IMR-90 (cell line): ENCODE data around the gene MPI. TPM values are rescaled to one million over a fixed set of nuclear protein-coding genes. Genes with fewer than 3 reads are reported as not detected.

Experiments
- ATAC-seq: fragments of 200-7000 bp; cut with Tn5 transposase; 2 replicates; pipeline ENCODE4 v1.9.1; 2020; ENCODE audit warnings: low read depth, mild to moderate bottlenecking, moderate library complexity
- BruUV-seq: library from RNA; stranded (reverse); fragments of 400-500 nt; replicated peaks from 2 replicates; lab custom pipeline; 2021; lab: Mats Ljungman, UMichigan
- CTCF ChIA-PET: fragments of 300-600 bp; formaldehyde crosslinking; extraction: SDS; loops from one replicate; lab custom pipeline; 2021; ENCODE audit warnings: antibody characterized with exemption; lab: Yijun Ruan, JAX
- POLR2A ChIA-PET: fragments of 300-600 bp; sonication (Branson Sonifier 250); formaldehyde crosslinking; loops from one replicate; lab custom pipeline; 2022; ENCODE audit warnings: antibody characterized with exemption; ENCODE audit not compliant: unreplicated experiment; lab: Charles Lee
- DNase-seq: peaks from one replicate; pipeline ENCODE4 v3.0.0; 2013
- H2AFZ ChIP-seq: replicated peaks from 2 replicates; pipeline ENCODE3; 2013; ENCODE audit warnings: low read length, mild to moderate bottlenecking; ENCODE audit not compliant: poor library complexity
- H2AK5ac ChIP-seq: 2 replicates; pipeline ENCODE4 v1.6.1; 2013; ENCODE audit warnings: low read depth, low read length, inconsistent platforms
- H2AK9ac ChIP-seq: replicated peaks from 2 replicates; pipeline ENCODE3; 2013; ENCODE audit warnings: mild to moderate bottlenecking, low read depth, low read length, moderate library complexity; ENCODE audit not compliant: poor library complexity
- H2BK120ac ChIP-seq: 2 replicates; pipeline ENCODE4 v1.6.1; 2013; ENCODE audit warnings: low read depth, low read length, inconsistent platforms
- H2BK15ac ChIP-seq: 3 replicates; pipeline ENCODE4 v1.6.1; 2013; ENCODE audit warnings: low read depth, low read length, inconsistent platforms
- H2BK20ac ChIP-seq: 2 replicates; pipeline ENCODE4 v1.6.1; 2013; ENCODE audit warnings: low read depth, mild to moderate bottlenecking, inconsistent platforms, low read length, moderate library complexity
- H2BK5ac ChIP-seq: 2 replicates; pipeline ENCODE4 v1.6.1; 2013; ENCODE audit warnings: mild to moderate bottlenecking, low read depth, low read length, inconsistent platforms; ENCODE audit not compliant: poor library complexity, severe bottlenecking
- H3K14ac ChIP-seq: replicated peaks from 2 replicates; pipeline ENCODE4 v1.6.1; 2013; ENCODE audit warnings: low read depth, low read length, inconsistent platforms
- H3K18ac ChIP-seq: 2 replicates; pipeline ENCODE4 v1.6.1; 2013; ENCODE audit warnings: low read depth, low read length, control low read depth
- H3K23ac ChIP-seq: 2 replicates; pipeline ENCODE4 v1.6.1; 2013; ENCODE audit warnings: low read depth, low read length, inconsistent platforms
- H3K27ac ChIP-seq: 2 replicates; pipeline ENCODE4 v1.5.1; 2013; ENCODE audit warnings: mild to moderate bottlenecking, control low read depth, low read length; ENCODE audit not compliant: insufficient read depth
- H3K27me3 ChIP-seq: 2 replicates; pipeline ENCODE4 v1.6.1; 2013; ENCODE audit warnings: low read length; ENCODE audit not compliant: control insufficient read depth, insufficient read depth
- H3K36me3 ChIP-seq: 2 replicates; pipeline ENCODE4 v1.6.1; 2013; ENCODE audit warnings: low read length, mixed read lengths; ENCODE audit not compliant: control insufficient read depth, insufficient read depth
- H3K4ac ChIP-seq: 2 replicates; pipeline ENCODE4 v1.6.1; 2013; ENCODE audit warnings: low read depth, low read length, inconsistent platforms
- H3K4me1 ChIP-seq: 2 replicates; pipeline ENCODE4 v1.6.1; 2013; ENCODE audit warnings: low read length, mixed read lengths; ENCODE audit not compliant: control insufficient read depth, insufficient read depth
- H3K4me2 ChIP-seq: 2 replicates; pipeline ENCODE4 v1.6.1; 2013; ENCODE audit warnings: low read depth, mild to moderate bottlenecking, control low read depth, low read length, moderate library complexity
- H3K4me3 ChIP-seq: 2 replicates; pipeline ENCODE4 v1.5.1; 2013; ENCODE audit warnings: low read depth, mild to moderate bottlenecking, control low read depth, low read length, moderate library complexity; ENCODE audit not compliant: insufficient read depth
- H3K56ac ChIP-seq: 2 replicates; pipeline ENCODE4 v1.6.1; 2013; ENCODE audit warnings: low read length, inconsistent platforms; ENCODE audit not compliant: insufficient read depth; ENCODE audit errors: extremely low read depth
- H3K79me1 ChIP-seq, 2 experiments: 2 replicates each; pipeline ENCODE4 v1.6.1; 2013; ENCODE audit warnings: low read length in 2 of 2, inconsistent platforms in 1 of 2, low read depth in 1 of 2
- H3K9ac ChIP-seq: 2 replicates; pipeline ENCODE4 v1.6.1; 2013; ENCODE audit warnings: low read depth, low read length, control low read depth
- H3K9me1 ChIP-seq: 2 replicates; pipeline ENCODE4 v1.6.1; 2013; ENCODE audit warnings: low read length, inconsistent platforms; ENCODE audit not compliant: insufficient read depth
- H3K9me3 ChIP-seq: 2 replicates; pipeline ENCODE4 v1.6.1; 2013; ENCODE audit warnings: low read length; ENCODE audit not compliant: control insufficient read depth, insufficient read depth
- H4K20me1 ChIP-seq: 2 replicates; pipeline ENCODE4 v1.6.1; 2013; ENCODE audit warnings: low read length, inconsistent platforms; ENCODE audit not compliant: insufficient read depth
- H4K5ac ChIP-seq: 2 replicates; pipeline ENCODE4 v1.6.1; 2013; ENCODE audit warnings: mild to moderate bottlenecking, low read depth, low read length, control low read depth
- H4K8ac ChIP-seq, 2 experiments: 2 replicates each; pipeline ENCODE4 v1.6.1; 2013; ENCODE audit warnings: low read depth in 2 of 2, low read length in 2 of 2, control low read depth in 1 of 2, inconsistent platforms in 1 of 2
- H4K91ac ChIP-seq: 2 replicates; pipeline ENCODE4 v1.6.1; 2013; ENCODE audit warnings: low read depth, low read length, inconsistent platforms; ENCODE audit not compliant: insufficient read depth
- BHLHE40 ChIP-seq: fragments of 150-350 bp; IDR thresholded peaks from 2 replicates; pipeline ENCODE4 v1.6.1; 2016; ENCODE audit warnings: mild to moderate bottlenecking, low read depth, low read length
- CEBPB ChIP-seq: IDR thresholded peaks from 2 replicates; pipeline ENCODE4 v1.6.1; 2012; ENCODE audit warnings: low read depth, low read length, improper control_type of control experiment
- CHD1 ChIP-seq: IDR thresholded peaks from 2 replicates; pipeline ENCODE4 v1.6.1; 2012; ENCODE audit warnings: low read depth, low read length, improper control_type of control experiment
- CTCF ChIP-seq: conservative IDR thresholded peaks from 2 replicates; pipeline ENCODE4 v1.5.1; 2012; ENCODE audit warnings: mild to moderate bottlenecking, low read depth, low read length, improper control_type of control experiment
- FOS ChIP-seq: fragments of 150-350 bp; IDR thresholded peaks from 2 replicates; pipeline ENCODE4 v1.6.1; 2016; ENCODE audit warnings: low read depth, low read length
- MAFK ChIP-seq: IDR thresholded peaks from 2 replicates; pipeline ENCODE4 v1.6.1; 2012; ENCODE audit warnings: low read depth, low read length, improper control_type of control experiment
- MAZ ChIP-seq: IDR thresholded peaks from 2 replicates; pipeline ENCODE4 v1.6.1; 2012; ENCODE audit warnings: low read depth, mild to moderate bottlenecking, low read length, improper control_type of control experiment, moderate library complexity, borderline replicate concordance
- MXI1 ChIP-seq: IDR thresholded peaks from 2 replicates; pipeline ENCODE4 v1.6.1; 2012; ENCODE audit warnings: low read depth, mild to moderate bottlenecking, low read length, moderate library complexity, borderline replicate concordance
- NFE2L2 ChIP-seq: fragments of 150-350 bp; IDR thresholded peaks from 2 replicates; pipeline ENCODE4 v1.6.1; 2016; ENCODE audit warnings: low read depth, mild to moderate bottlenecking, low read length
- POLR2A ChIP-seq: IDR thresholded peaks from 2 replicates; pipeline ENCODE4 v1.6.1; 2012; ENCODE audit warnings: mild to moderate bottlenecking, low read depth, low read length
- RAD21 ChIP-seq: IDR thresholded peaks from 2 replicates; pipeline ENCODE4 v1.6.1; 2012; ENCODE audit warnings: low read length, improper control_type of control experiment
- RCOR1 ChIP-seq: IDR thresholded peaks from 2 replicates; pipeline ENCODE4 v1.6.1; 2012; ENCODE audit warnings: mild to moderate bottlenecking, low read length, improper control_type of control experiment; ENCODE audit not compliant: insufficient replicate concordance
- RFX5 ChIP-seq: IDR thresholded peaks from 2 replicates; pipeline ENCODE4 v1.8.0; 2012; ENCODE audit warnings: low read depth, mild to moderate bottlenecking, low read length, moderate library complexity
- SMC3 ChIP-seq: fragments of 150-350 bp; IDR thresholded peaks from 2 replicates; pipeline ENCODE4 v1.6.1; 2016; ENCODE audit warnings: low read depth, mild to moderate bottlenecking, antibody characterized with exemption, low read length, moderate library complexity
- USF2 ChIP-seq: fragments of 150-350 bp; IDR thresholded peaks from 2 replicates; pipeline ENCODE4 v1.6.1; 2017; ENCODE audit warnings: mild to moderate bottlenecking, antibody characterized with exemption, low read length, low read depth
- WGBS, 2 experiments: methylation state at CpG; one replicate each; pipeline versions ENCODE4 v1.1.5 to v1.1.7; 2013; ENCODE audit warnings: missing lambda C conversion rate in 2 of 2; ENCODE audit not compliant: insufficient read length in 1 of 2; ENCODE audit errors: extremely low coverage in 2 of 2; 5-methylcytosine and 5-hydroxymethylcytosine counted together
- dilution Hi-C: fragments of 300-500 bp; cut with HindIII; formaldehyde crosslinking; loops from one replicate; pipeline ENCODE4 v1.14.3; 2018; ENCODE audit warnings: low sequenced_read_pairs; ENCODE audit not compliant: unreplicated experiment
- in situ Hi-C: fragments of 300-500 bp; cut with MboI; formaldehyde crosslinking; loops from 3 replicates; pipeline ENCODE4 v1.14.3; 2019; ENCODE audit warnings: low sequenced_read_pairs, inconsistent platforms, mixed read lengths
- intact Hi-C: fragments of 100-400 bp; cut with micrococcal nuclease; formaldehyde crosslinking; loops from 2 replicates; pipeline ENCODE4 v1.10.0; 2022
- polyA plus RNA-seq, 3 experiments: library from polyadenylated mRNA; depleted of rRNA; stranded (reverse); fragments of >200 nt; gene quantifications; 2 replicates each; pipeline ENCODE4 v1.2.3, GENCODE V29; 2012; ENCODE audit warnings: low replicate concordance in 1 of 3
- total RNA-seq: library from RNA; depleted of rRNA; stranded (reverse); fragments of >200 nt; gene quantifications from 2 replicates; pipeline ENCODE4 v1.2.3, GENCODE V29; 2012
- TF ChIP-seq, protein P1 (sequence below): fragments of 150-350 bp; IDR thresholded peaks from 2 replicates; pipeline ENCODE4 v1.6.1; 2016; ENCODE audit warnings: low read depth, mild to moderate bottlenecking, low read length, moderate library complexity, borderline replicate concordance

Gene MPI
- total and polyA plus RNA-seq, 2 of the 4 experiments (the other 2 are of a cell fraction), result 80.1 to 91.8 TPM

DNA sequence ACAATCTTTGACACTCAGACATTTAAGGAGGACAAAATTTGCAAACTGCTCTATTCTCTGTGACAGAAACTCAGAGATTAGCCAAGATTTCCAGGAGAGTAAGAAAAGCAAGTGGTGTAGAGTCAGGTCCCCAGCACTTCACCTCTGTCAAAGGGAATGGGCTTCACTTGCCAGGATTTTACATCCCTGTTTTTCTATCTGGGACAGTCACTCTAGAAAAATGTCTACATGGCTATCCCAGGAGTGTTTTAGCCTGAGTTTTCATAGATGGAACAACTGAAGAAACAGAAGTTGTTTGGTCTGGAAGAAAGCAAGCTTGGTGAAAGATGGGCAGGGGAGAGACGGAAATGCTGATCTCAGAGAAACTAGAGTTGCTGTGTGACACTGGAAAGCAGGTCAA, 13.8 kb downstream of the MPI start:
- H2BK120ac ChIP-seq, result no peak overlapping the region
- peaks cover 13% of the 10 kb centered on the region for H4K20me1 ChIP-seq
- BruUV-seq, result no TSS peak
- peaks cover 34 to 71% of the 10 kb centered on the region in 2 experiments for H3K79me1 ChIP-seq
- peaks cover 4% of the 10 kb centered on the region for H3K9me1 ChIP-seq
- no CpG with 5 or more reads among the region's 1 CpG for WGBS, 2 experiments
- intact Hi-C loops, result loop anchor here (1.0 kb wide), 1 partner anchor 13 kb away; the partner anchor contains the start of gene MPI
- no peak overlapping the region; the same call in 1 of the 2 replicates for H3K23ac ChIP-seq
- H4K91ac ChIP-seq, result no peak overlapping the region
- DNase-seq, result peak; percentile 37
- no peak overlapping the region for H3K9ac ChIP-seq
- H3K14ac ChIP-seq, result no peak overlapping the region
- CTCF ChIA-PET, result no interaction called here
- no peaks in the 10 kb centered on the region for H3K27me3 ChIP-seq
- H3K4me2 ChIP-seq, result no peak overlapping the region
- H2BK20ac ChIP-seq, result no peak overlapping the region
- no peak overlapping the region for H4K5ac ChIP-seq
- H2AK5ac ChIP-seq, result no peak overlapping the region
- H3K4me1 ChIP-seq, result peaks cover 13% of the 10 kb centered on the region
- H3K18ac ChIP-seq, result no peak overlapping the region
- H3K4me3 ChIP-seq, result no peak overlapping the region
- no peak overlapping the region for H2AFZ ChIP-seq
- no peak for ATAC-seq
- H3K56ac ChIP-seq, result no peak overlapping the region
- POLR2A ChIA-PET, result no interaction called here
- H2AK9ac ChIP-seq, result peak overlapping the region; percentile 23
- TF ChIP-seq RAD21 (no peak), CEBPB (no peak), FOS (no peak), POLR2A (no peak), CHD1 (no peak), MXI1 (no peak), MAZ (no peak), RFX5 (no peak), USF2 (no peak), RCOR1 (no peak), BHLHE40 (no peak), SMC3 (no peak), NFE2L2 (no peak), MAFK (no peak), CTCF (no peak)
- TF ChIP-seq, protein P1, sequence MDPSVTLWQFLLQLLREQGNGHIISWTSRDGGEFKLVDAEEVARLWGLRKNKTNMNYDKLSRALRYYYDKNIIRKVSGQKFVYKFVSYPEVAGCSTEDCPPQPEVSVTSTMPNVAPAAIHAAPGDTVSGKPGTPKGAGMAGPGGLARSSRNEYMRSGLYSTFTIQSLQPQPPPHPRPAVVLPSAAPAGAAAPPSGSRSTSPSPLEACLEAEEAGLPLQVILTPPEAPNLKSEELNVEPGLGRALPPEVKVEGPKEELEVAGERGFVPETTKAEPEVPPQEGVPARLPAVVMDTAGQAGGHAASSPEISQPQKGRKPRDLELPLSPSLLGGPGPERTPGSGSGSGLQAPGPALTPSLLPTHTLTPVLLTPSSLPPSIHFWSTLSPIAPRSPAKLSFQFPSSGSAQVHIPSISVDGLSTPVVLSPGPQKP, result no peak
- no peak overlapping the region for H3K4ac ChIP-seq
- dilution Hi-C loops, result no loop called here
- peaks cover 38% of the 10 kb centered on the region for H3K36me3 ChIP-seq
- no peak overlapping the region for H3K27ac ChIP-seq
- no peak overlapping the region for H2BK15ac ChIP-seq
- H3K9me3 ChIP-seq, result no peaks in the 10 kb centered on the region
- H2BK5ac ChIP-seq, result no peak overlapping the region
- in situ Hi-C loops, result no loop called here
- no peak overlapping the region for H4K8ac ChIP-seq
